SH-SY5Y (cell line): ENCODE results near the gene TP63.

Source experiments
- GATA2 ChIP-seq: IDR thresholded peaks from 2 replicates; pipeline ENCODE4 v1.6.1; 2011; ENCODE audit warnings: mild to moderate bottlenecking, low read depth, low read length
- GATA3 ChIP-seq: IDR thresholded peaks from 2 replicates; pipeline ENCODE4 v1.6.1; 2011; ENCODE audit warnings: low read depth, mild to moderate bottlenecking, low read length, moderate library complexity

DNA sequence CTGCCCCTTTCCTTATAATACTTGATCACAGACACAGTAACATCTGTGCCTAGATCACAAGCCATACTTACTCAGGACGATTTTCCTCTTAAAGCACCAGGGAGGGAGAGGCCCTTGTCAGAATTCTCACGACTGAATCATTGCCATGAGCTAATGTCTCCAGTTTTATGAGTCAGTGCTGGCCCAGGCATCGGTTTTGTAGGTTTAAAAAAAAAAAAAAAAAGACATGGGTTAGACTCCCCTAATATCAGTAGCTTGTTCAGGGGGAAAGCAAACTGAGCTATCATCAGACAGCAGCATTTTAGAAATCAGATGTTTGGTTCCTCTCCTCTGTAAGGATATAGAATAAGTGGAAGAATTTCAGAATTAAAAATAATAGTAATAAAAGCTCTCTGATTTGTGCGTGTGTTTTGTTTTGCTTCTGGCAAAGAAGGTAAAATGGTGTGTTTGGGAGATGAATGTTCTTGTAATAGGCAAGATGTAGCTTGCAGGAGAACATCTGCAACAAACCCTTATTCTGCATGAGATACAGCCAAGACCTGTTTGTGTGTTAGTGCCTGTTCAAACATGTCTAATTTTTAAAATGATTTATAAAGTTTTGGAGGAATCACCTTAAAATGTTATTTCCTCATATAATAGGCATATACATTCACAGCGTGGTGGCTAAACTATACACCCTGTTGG, 193.6 kb downstream of the TP63 start:
- TF ChIP-seq GATA3 (no peak), GATA2 (no peak)
